Neural progenitor cell (in vitro differentiated cells): ENCODE results near the gene CACNB1. TPM values are rescaled to one million over a fixed set of nuclear protein-coding genes. Genes with fewer than 3 reads are reported as not detected.

Source experiments
- DNase-seq: peaks from one replicate; pipeline ENCODE4 v3.0.0-alpha.2; 2016; ENCODE audit warnings: low spot score
- H2AFZ ChIP-seq: fragments of 200-600 bp; sonication (generic); replicated peaks from 2 replicates; pipeline ENCODE4 v1.6.1; 2016; ENCODE audit warnings: antibody characterized with exemption
- H3F3A ChIP-seq: fragments of 200-600 bp; sonication (generic); 2 replicates; pipeline ENCODE4 v1.6.1; 2016; ENCODE audit warnings: antibody characterized with exemption, low read depth
- H3K27ac ChIP-seq: fragments of 200-600 bp; sonication (generic); 2 replicates; pipeline ENCODE4 v1.5.1; 2016; ENCODE audit warnings: mild to moderate bottlenecking
- H3K27me3 ChIP-seq: fragments of 200-600 bp; sonication (generic); 2 replicates; pipeline ENCODE4 v1.6.1; 2016; ENCODE audit warnings: mild to moderate bottlenecking, moderate library complexity
- H3K36me3 ChIP-seq: fragments of 200-600 bp; sonication (generic); 2 replicates; pipeline ENCODE4 v1.5.1; 2016
- H3K4me1 ChIP-seq: fragments of 200-600 bp; sonication (generic); 2 replicates; pipeline ENCODE4 v1.6.1; 2016; ENCODE audit warnings: mixed run types
- H3K4me2 ChIP-seq: fragments of 200-600 bp; sonication (generic); 2 replicates; pipeline ENCODE4 v1.6.1; 2016
- H3K4me3 ChIP-seq: fragments of 200-600 bp; sonication (generic); 2 replicates; pipeline ENCODE4 v1.5.1; 2016
- H3K79me2 ChIP-seq: fragments of 200-600 bp; sonication (generic); 2 replicates; pipeline ENCODE4 v1.6.1; 2016; ENCODE audit warnings: low read depth
- H3K9ac ChIP-seq: fragments of 200-600 bp; sonication (generic); 2 replicates; pipeline ENCODE4 v1.6.1; 2016
- H3K9me3 ChIP-seq: fragments of 200-600 bp; sonication (generic); 2 replicates; pipeline ENCODE4 v1.5.1; 2016; ENCODE audit warnings: low read depth
- H4K20me1 ChIP-seq: fragments of 200-600 bp; sonication (generic); 2 replicates; pipeline ENCODE4 v1.6.1; 2016; ENCODE audit warnings: low read depth
- H3K27ac Mint-ChIP-seq: 3 replicates; pipeline ENCODE4 v1.8.0; 2021; ENCODE audit warnings: mixed read lengths
- H3K27me3 Mint-ChIP-seq: 2 replicates; pipeline ENCODE4 v1.8.0; 2022; ENCODE audit warnings: low read depth, mild to moderate bottlenecking, inconsistent platforms, moderate library complexity, mixed read lengths; ENCODE audit not compliant: insufficient read depth
- H3K36me3 Mint-ChIP-seq: 3 replicates; pipeline ENCODE4 v1.8.0; 2021; ENCODE audit warnings: mixed read lengths
- H3K4me1 Mint-ChIP-seq: 3 replicates; pipeline ENCODE4 v1.8.0; 2021; ENCODE audit warnings: mixed read lengths
- H3K4me3 Mint-ChIP-seq: 3 replicates; pipeline ENCODE4 v1.8.0; 2021; ENCODE audit warnings: mild to moderate bottlenecking, moderate library complexity, mixed read lengths
- H3K9me3 Mint-ChIP-seq: 3 replicates; pipeline ENCODE4 v1.8.0; 2020; ENCODE audit warnings: mixed read lengths
- EZH2 ChIP-seq: fragments of 200-600 bp; sonication (generic); IDR thresholded peaks from 2 replicates; pipeline ENCODE4 v1.6.1; 2017; ENCODE audit warnings: antibody characterized with exemption, mild to moderate bottlenecking, moderate library complexity
- EZH2phosphoT487 ChIP-seq: fragments of 200-600 bp; sonication (generic); IDR thresholded peaks from 2 replicates; pipeline ENCODE4 v1.6.1; 2017; ENCODE audit warnings: antibody characterized with exemption
- total RNA-seq: library from RNA; depleted of rRNA; stranded (reverse); fragments of >200 nt; gene quantifications from 2 replicates; pipeline ENCODE4 v1.2.3, GENCODE V29; 2015; ENCODE audit warnings: low replicate concordance
- TF ChIP-seq, protein P1 (sequence below): fragments of 200-600 bp; sonication (generic); IDR thresholded peaks from 2 replicates; pipeline ENCODE4 v1.5.1; 2017; ENCODE audit warnings: antibody characterized with exemption, mild to moderate bottlenecking

The CACNB1 gene
- total RNA-seq, 1 donor from 2014 or later: 6.3 TPM

DNA sequence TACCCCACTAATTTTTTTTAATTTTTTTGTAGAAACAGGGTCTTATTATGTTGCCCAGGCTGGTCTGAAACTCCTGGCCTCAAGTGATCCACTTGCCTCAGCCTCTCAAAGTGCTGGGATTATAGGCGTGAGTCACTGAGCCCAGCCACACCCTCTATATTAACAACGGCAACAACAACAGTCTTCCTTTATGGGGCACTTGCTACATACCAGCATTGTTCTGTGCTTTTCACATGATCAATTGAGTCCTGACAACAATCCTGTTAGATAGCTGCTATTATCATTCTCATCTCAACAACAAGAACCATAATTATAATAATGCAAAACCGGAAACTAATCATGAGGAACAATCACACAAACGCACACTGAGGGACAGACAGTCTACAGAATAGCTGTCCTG is 18.9 kb downstream of the CACNB1 start:
- no peaks in the 10 kb centered on the region for H3K4me1 ChIP-seq
- H3K27me3 Mint-ChIP-seq: no peaks in the 10 kb centered on the region
- DNase-seq: no peak
- H2AFZ ChIP-seq: no peak overlapping the region
- H3F3A ChIP-seq: peaks cover 5% of the 10 kb centered on the region
- H3K4me3 Mint-ChIP-seq: no peak overlapping the region
- no peaks in the 10 kb centered on the region for H3K9me3 ChIP-seq
- no peaks in the 10 kb centered on the region for H3K9me3 Mint-ChIP-seq
- no peak overlapping the region for H3K27ac ChIP-seq
- H3K27me3 ChIP-seq: no peaks in the 10 kb centered on the region
- H3K4me2 ChIP-seq: no peak overlapping the region
- H3K4me1 Mint-ChIP-seq: peaks cover under 1% of the 10 kb centered on the region
- H3K27ac Mint-ChIP-seq: no peak overlapping the region
- H3K4me3 ChIP-seq: no peak overlapping the region
- TF ChIP-seq, protein P1, sequence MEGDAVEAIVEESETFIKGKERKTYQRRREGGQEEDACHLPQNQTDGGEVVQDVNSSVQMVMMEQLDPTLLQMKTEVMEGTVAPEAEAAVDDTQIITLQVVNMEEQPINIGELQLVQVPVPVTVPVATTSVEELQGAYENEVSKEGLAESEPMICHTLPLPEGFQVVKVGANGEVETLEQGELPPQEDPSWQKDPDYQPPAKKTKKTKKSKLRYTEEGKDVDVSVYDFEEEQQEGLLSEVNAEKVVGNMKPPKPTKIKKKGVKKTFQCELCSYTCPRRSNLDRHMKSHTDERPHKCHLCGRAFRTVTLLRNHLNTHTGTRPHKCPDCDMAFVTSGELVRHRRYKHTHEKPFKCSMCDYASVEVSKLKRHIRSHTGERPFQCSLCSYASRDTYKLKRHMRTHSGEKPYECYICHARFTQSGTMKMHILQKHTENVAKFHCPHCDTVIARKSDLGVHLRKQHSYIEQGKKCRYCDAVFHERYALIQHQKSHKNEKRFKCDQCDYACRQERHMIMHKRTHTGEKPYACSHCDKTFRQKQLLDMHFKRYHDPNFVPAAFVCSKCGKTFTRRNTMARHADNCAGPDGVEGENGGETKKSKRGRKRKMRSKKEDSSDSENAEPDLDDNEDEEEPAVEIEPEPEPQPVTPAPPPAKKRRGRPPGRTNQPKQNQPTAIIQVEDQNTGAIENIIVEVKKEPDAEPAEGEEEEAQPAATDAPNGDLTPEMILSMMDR: no peak
- TF ChIP-seq EZH2 (no peak), EZH2phosphoT487 (no peak)
- H4K20me1 ChIP-seq: no peaks in the 10 kb centered on the region
- H3K9ac ChIP-seq: no peak overlapping the region
- no peaks in the 10 kb centered on the region for H3K36me3 ChIP-seq
- H3K36me3 Mint-ChIP-seq: peaks cover 18% of the 10 kb centered on the region
- no peaks in the 10 kb centered on the region for H3K79me2 ChIP-seq

DNA sequence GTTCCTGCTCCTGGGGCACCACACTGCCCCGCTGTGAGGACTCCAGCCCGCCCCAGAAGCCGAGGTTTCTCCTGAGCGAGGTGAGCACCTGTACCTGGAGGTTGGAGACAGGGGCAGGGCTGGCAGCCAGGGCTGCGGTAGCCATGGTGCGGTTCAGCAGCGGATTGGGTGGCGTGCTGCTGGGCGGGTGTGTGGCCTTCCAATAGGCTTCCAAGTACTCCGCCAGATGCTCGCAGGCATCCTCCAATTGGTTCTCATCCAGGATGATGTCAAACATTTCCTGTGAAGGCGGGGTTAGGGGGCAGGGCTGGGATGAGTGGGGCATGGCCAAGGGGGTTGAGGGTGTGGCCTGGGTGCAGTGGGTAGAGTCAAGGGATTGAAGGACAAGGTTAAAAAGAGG is 20.2 kb downstream of the CACNB1 start:
- H3K27ac Mint-ChIP-seq: no peak overlapping the region
- peak; percentile 66 for DNase-seq
- Histone ChIP-seq H3K4me2 (no peak overlapping the region), H3F3A (peaks cover 5% of the 10 kb centered on the region), H3K27me3 (no peaks in the 10 kb centered on the region), H2AFZ (no peak overlapping the region), H3K4me1 (no peaks in the 10 kb centered on the region), H3K36me3 (no peaks in the 10 kb centered on the region), H3K4me3 (no peak overlapping the region), H3K9ac (no peak overlapping the region), H4K20me1 (no peaks in the 10 kb centered on the region), H3K79me2 (no peaks in the 10 kb centered on the region), H3K27ac (no peak overlapping the region), H3K9me3 (no peaks in the 10 kb centered on the region)
- no peaks in the 10 kb centered on the region for H3K9me3 Mint-ChIP-seq
- H3K36me3 Mint-ChIP-seq: peaks cover 13% of the 10 kb centered on the region
- H3K4me1 Mint-ChIP-seq: peaks cover 7% of the 10 kb centered on the region
- TF ChIP-seq, protein P1: no peak
- TF ChIP-seq EZH2phosphoT487: no peak
- H3K4me3 Mint-ChIP-seq: no peak overlapping the region
- no peaks in the 10 kb centered on the region for H3K27me3 Mint-ChIP-seq

GRCh38 chr17:39175695-39176093 is 21.8 kb downstream of the CACNB1 start:
- Mint-ChIP-seq H3K4me3 (no peak overlapping the region), H3K36me3 (peaks cover 13% of the 10 kb centered on the region), H3K4me1 (peaks cover 11% of the 10 kb centered on the region), H3K27me3 (no peaks in the 10 kb centered on the region), H3K9me3 (no peaks in the 10 kb centered on the region), H3K27ac (no peak overlapping the region)
- Histone ChIP-seq H3K36me3 (no peaks in the 10 kb centered on the region), H3K4me2 (no peak overlapping the region), H2AFZ (no peak overlapping the region), H3F3A (peaks cover 5% of the 10 kb centered on the region), H4K20me1 (no peaks in the 10 kb centered on the region), H3K27me3 (no peaks in the 10 kb centered on the region), H3K27ac (no peak overlapping the region), H3K4me1 (no peaks in the 10 kb centered on the region), H3K9me3 (no peaks in the 10 kb centered on the region), H3K79me2 (no peaks in the 10 kb centered on the region), H3K9ac (no peak overlapping the region), H3K4me3 (no peak overlapping the region)
- TF ChIP-seq, protein P1: no peak
- no peak for TF ChIP-seq EZH2
- no peak for TF ChIP-seq EZH2phosphoT487
- DNase-seq: no peak
